Measurements from ENCODE around the gene DCDC2C. TPM values are rescaled to one million over a fixed set of nuclear protein-coding genes. Genes with fewer than 3 reads are reported as not detected.

Gene DCDC2C
- total RNA-seq, 1 donor from 2014 or later: not detected

DNA sequence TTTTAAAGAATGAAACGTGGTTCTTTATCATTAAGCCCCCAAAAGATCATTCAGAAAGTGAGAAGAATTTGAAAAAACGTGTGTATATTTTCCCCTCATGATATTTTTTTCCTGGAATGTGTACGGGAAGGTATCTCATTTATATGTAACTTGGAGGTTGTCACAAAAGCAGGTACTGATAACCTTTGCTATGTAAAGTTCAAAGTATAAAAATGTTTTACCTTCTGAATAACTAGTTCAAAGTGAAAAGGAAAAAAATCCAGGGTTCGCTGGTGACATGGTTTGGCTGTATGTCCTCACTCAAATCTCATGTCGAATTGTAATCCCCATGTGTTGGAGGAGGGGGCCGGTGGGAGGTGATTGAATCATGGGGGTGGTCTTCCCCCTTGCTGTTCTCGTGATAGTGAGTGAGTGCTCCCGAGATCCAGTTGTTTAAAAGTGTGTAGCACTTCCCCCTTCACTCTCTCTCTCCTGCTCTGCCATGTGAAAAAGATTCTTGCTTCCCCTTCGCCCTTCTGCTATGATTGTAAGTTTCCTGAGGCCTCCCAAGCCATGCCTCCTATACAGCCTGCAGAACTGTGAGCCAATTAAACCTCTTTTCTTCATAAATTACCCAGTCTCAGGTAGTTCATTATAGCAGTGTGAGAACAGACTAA lies 144.2 kb downstream of the DCDC2C start:
- DNase-seq (ENCODE audit: missing footprints) (no peak), ATAC-seq (no peak)
- intact Hi-C loops (cut with DNase I): no loop called here

DNA sequence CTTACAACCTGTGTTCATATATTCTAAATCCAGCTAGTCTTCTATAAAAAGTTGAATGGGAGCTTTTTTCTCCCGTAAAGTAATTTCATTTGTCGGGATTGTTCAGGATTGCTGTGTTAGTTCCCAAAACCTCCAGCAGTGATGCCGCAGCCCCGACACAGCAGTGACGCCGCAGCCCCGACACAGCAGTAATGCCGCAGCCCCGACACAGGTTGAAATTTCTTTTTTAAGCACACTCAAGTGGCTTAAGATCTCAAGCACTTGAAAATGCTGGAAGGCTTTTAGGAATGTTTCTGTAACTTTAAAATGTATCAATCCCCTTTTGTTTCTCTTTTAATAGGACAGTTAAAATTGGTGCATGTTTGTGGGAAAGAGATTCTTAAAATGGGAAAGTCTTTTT lies 145.4 kb downstream of the DCDC2C start:
- DNase-seq (ENCODE audit: missing footprints) (no peak), ATAC-seq (no peak)
- intact Hi-C loops (cut with DNase I): no loop called here

DNA sequence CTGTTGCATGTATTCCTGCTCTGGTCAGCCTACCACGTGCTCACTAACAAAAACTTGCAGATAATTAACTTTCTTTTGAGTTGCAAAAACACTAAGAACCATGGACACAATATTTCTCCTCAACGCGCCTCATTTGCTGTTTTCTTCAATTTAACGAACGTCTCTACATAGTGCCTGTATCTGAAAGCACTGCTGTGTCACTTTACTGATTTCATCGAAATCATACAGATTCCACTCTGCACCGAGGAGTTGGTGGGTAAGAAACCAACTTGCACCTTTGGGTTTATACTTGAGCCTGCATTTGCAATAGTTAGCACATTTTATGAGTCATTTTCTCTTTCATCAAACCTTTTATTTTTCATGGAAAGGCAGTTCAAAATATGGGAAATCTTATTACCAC lies 145.8 kb downstream of the DCDC2C start:
- DNase-seq (ENCODE audit: missing footprints): no peak
- intact Hi-C loops (cut with DNase I): no loop called here
- no peak for ATAC-seq

DNA sequence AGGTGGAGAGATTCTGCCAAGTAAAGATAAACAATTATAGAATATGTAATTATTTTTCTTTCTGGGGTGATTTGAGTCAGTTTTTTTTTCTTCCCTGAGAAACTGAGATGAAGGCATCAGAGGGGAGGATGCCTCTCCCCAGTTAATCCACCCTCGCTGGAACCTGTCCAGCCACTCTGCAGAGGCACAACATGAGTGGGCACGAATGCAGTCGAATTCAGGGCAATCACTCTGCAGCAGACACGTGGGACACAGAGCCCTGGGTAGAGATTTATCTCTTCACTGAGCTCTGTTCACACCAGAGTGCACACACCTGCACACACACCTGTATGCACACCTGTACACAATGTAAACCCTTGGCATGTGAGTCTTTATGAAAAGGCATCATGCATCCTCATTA lies 154.2 kb downstream of the DCDC2C start:
- DNase-seq (ENCODE audit: missing footprints) (no peak), ATAC-seq (no peak)
- intact Hi-C loops (cut with DNase I): no loop called here

DNA sequence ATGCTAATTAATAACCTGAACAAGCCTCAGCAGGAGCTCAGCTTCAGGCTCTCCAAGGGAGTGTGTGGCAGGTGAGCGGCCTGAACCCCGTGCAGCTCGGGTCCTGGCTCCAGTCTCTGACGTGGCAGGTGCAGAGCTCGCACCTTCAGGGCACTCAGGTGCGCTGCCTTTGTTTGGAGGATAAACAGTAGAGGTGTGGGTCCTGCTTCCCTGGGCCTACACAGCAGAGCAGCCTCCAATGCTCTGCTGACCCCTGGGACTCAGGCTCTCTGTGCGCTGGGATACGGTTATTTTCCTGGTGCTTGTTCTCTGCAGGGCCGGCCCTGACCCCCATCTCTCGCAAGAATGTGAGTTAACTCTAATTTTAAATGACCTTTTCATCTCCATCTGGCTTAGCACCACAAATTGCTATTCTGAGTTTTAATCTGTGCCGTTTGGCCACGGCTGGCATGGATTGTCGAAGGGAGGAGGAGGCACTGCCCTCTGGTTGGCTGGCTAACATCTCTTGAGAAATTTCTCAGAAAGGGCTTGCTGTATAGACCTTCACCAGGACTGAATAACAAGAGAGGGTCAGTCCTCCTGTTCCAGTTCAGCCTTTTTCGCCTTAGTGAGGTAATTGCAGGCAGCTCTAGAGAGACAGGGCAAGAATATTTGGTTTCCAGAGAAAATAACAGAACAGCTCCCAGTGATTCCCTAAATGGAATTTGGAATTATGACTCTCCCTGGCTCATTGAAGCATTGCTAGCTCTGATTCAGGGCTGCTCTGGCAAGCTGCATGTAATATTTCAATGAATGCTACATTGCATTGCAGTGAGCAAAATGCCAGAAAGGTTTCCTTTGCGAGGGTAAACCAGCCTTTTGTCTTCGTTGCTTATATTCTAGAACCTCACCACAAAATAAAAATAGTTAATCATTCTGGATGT lies 161.8 kb downstream of the DCDC2C start:
- peak; percentile 41 for ATAC-seq
- intact Hi-C loops (cut with DNase I): no loop called here
- DNase-seq (ENCODE audit: missing footprints): no peak

DNA sequence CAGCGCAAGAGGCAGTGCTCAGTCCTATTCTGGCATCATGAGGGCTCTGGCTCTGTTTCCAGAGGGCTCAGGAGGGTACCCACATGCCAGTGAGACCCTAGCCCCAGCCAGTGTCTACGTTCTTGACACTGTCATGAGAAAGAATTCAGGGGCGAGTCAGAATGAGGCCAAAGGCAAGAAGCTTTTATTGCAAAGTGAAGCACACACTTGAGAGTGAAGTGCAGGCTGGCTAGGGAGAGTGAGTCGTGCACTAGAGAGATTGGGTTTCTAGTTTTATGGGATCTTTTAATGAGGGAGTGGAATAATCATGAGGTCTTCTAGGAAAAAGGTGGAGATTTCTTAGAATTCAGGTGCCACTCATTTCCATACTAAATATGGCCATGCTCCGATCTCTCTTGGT lies 164.1 kb downstream of the DCDC2C start:
- intact Hi-C loops (cut with DNase I): no loop called here
- ATAC-seq (peak; percentile 29), DNase-seq (ENCODE audit: missing footprints) (no peak)

DNA sequence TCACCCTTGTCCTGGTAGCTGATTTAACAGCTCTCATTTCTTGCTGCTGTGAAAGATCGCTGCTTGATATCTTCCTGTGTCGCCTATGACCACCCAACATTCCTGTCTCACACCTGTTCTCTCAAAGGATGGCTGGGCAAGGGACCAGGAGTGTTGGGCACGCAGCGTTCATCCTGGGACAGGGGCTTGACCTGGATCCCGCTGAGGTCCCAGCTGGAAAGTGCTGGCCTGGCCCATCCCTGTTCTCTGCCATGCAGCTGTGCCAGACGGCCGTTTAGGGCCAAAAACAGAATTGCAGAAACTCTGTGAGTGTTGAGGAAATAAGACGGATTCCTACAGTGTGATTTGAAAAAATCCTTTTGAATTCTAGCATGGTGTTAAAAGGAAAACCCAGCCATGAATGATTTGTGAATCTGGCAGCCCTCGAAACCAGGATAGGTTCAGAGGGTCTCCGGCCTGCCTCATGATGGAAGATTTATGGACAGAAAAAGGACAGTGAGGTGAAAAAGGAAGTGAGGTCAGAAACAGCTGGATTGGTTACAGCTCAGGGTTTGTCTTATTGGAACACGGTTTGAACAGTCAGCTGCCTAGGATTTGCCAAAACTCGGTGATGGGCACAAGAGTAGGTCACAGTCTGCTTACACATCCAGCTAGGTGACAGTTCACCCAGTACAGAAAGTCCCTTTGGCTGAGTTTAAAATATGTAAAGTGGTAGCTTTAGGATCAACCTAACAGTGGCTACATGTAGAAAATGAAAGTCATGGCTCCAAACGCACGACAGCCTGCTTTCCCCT lies 164.8 kb downstream of the DCDC2C start:
- DNase-seq (ENCODE audit: missing footprints): no peak
- intact Hi-C loops (cut with DNase I): no loop called here
- peak; percentile 17 for ATAC-seq

DNA sequence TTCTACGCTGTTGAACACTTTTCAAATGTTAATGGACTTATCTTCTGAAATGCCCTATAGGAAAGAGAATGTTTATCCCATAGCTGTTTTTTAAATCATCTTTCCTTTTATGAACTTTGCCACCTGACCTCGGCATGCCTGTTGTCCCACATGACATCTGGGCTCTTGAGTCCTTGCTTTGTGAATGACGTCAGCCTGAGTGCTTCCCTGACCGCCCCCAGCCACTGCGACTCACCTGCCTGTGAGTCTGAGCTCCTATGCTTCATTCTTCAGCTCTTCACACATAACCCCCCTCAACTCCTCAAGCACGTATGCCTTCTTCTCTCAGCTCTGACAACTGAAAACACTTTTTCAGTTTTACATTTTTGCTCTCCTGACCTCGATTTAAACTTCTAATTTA lies 166.8 kb downstream of the DCDC2C start:
- intact Hi-C loops (cut with DNase I): no loop called here
- ATAC-seq (no peak), DNase-seq (ENCODE audit: missing footprints) (no peak)

DNA sequence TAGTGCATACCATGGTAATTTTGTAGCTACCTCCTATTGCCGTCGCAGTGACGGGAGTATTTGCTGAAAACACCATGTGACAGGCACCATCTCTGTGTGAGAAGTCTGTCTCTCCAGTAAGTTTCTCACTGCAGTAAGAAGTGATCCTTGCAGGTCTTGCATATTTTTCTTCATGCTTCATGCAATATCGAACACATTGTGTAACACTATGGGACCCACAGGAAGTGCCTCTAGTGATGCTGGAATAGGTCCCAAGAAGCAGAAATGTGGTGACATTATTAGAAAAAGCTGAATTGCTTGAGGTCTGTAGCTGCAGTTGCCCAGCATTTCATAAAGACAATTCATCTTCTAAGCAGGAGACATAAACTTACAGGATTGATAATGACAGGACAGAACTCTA lies 167.6 kb downstream of the DCDC2C start:
- ATAC-seq: no peak

DNA sequence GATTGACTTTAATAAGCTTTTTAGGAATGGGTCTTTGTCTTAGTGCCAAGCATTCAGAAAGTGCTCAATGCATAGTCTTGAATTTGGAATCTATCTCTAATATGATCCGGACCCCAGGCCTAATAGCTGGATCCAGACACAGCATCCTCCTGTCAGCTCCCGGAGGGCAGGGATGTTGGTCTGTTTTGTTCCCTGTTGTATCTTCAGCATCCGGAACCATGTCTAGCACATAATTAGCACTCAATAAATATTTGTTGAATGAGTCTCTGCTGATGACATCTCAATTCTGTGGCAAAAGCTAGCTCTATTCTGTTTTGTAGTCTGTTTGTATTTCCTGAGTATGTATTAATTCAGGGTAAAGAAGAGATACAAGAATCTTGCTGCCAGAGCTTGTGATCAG lies 169.1 kb downstream of the DCDC2C start:
- ATAC-seq (no peak), DNase-seq (ENCODE audit: missing footprints) (no peak)
- intact Hi-C loops (cut with DNase I): no loop called here

More for the DNA sequence above, 167.6 kb downstream of the DCDC2C start:
- intact Hi-C loops (cut with DNase I): no loop called here
- DNase-seq (ENCODE audit: missing footprints): no peak

DNA sequence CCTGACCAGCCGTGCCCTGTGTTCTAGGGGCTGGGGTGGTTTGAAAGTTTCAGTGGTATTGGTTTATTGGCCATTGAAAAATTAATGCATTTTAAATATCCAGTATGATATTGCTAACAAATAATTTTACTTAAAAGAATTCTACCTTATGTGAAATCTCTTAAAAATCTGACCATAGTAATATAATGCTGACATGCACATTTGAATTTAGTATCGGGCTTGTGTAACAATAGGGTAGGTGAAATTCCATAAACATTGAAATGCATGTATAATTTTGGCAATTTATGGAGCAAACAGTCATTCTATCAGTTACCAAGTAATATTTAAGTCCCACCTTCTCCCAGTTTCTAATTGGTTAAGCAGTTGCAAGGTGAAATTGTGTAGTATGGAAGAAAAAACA lies 170.5 kb downstream of the DCDC2C start:
- intact Hi-C loops (cut with DNase I): no loop called here
- DNase-seq (ENCODE audit: missing footprints) (no peak), ATAC-seq (no peak)

DNA sequence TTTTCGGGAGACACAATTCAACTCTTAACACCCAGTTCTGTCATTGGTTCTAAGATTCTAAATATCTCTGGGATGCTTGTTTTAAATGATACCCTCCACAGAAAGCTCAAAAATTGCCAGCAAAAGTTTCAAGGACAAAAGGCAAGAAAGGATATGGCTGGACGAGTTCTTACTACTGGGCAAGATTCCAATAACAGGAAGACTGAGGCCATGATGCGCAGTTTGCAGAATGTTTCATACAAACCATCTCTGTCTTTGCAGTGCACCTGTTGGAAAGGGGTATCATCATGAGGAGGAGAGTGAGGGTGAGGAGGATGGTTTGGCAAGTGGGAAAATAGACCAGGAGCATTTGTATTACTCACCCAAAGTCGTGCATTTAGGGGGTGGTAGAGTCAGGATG lies 172.8 kb downstream of the DCDC2C start:
- no peak for DNase-seq (ENCODE audit: missing footprints)
- intact Hi-C loops (cut with DNase I): no loop called here
- ATAC-seq: no peak

DNA sequence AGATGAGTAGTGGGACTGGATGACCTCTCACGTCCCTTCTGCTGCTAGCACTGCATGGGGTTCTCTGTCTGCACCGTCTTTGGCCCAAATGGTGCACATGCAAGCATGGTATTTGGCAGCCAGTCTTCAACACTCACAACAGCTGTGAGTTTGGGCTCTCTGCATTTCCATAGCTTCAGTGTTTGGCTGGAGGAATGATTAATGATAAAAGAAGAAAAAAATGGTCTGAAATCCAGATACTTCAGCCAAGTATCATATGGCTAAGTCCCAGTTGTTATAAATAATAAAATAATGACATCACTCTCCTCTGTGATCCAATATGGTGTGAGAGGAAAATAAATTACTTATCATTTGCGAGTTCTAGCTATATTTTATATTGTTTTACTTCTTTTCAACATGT lies 173.3 kb downstream of the DCDC2C start:
- intact Hi-C loops (cut with DNase I): no loop called here
- ATAC-seq (no peak), DNase-seq (ENCODE audit: missing footprints) (no peak)

DNA sequence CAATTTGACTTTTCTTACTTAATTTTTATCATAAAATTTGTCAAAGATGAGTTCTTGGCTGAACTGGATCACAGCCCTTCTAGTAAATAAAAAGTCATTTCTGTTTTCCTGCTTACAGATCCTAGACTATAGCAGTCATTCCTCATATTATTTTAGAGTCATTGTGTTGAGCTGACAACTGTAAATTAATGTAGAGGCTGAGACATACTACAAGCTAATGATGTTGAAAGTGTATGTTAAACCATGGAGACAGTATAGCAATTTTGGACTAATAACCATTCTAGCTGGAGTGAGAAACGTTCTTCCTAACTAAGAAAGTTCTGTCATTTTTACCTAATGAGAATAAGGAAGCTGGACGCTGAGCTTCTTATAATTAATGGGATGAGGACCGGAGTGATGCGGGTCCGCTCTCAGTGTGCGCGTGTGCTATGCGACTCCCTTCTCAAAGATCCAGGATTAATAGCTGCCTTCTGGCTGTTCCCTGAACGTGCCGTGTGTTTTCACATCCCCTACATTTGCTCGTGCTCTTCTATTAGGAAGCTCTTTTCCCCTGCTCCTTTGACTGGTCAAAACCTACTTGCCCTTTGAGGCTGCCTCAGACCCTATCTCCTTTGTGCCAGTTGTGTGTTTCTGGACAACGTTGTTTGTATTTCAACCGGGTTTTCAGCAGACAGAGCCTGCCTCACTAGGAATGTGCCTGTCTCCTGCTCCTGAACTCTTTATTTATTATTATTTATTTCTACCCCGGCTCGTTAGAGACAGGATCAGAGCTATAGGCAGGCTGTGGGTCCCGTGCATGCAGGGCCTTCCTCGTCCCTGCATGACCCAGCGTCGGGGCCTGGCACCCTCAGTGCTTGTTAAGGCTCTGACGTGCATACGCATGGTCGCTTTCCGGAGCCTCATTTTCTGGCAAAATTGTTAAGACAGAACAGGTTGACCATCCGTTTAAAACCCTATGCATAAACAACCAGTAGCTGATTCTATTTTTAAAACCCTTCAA lies 182.6 kb downstream of the DCDC2C start:
- intact Hi-C loops (cut with DNase I): no loop called here
- ATAC-seq (no peak), DNase-seq (ENCODE audit: missing footprints) (no peak)

DNA sequence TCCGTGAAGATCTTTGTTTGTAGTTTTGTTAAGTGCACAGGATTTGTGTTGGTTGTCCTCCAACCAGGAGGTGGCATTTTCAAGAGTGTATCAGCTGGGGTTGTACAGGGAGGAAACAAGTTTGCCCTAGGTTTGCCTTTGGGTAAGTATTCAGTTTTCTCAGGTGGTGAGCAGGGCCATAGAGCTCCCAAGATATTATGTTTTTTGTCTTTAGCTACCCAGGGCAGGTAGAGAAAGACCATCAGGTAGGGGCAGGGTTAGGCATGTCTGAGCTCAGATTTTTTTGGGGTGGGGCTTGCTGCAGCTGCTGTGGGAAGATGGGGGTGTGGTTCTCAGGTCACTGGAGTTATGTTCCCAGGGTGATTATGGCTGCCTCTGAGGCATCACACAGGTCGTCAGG lies 191.6 kb downstream of the DCDC2C start:
- DNase-seq (ENCODE audit: missing footprints) (no peak), ATAC-seq (no peak)
- intact Hi-C loops (cut with DNase I): no loop called here

Data from Right ventricle myocardium inferior (tissue), 1 donor.